Ishikawa (cell line): ENCODE measurements around the gene UNC45A.

Experiments used
- CEBPB ChIP-seq: IDR thresholded peaks from 2 replicates; pipeline ENCODE4 v1.6.1; 2012
- CREB1 ChIP-seq: IDR thresholded peaks from 2 replicates; pipeline ENCODE4 v1.6.1; 2012; ENCODE audit warnings: low read depth
- EGR1 ChIP-seq: IDR thresholded peaks from 2 replicates; pipeline ENCODE4 v1.6.1; 2012
- EP300 ChIP-seq: IDR thresholded peaks from 2 replicates; pipeline ENCODE4 v1.6.1; 2012; ENCODE audit warnings: borderline replicate concordance
- FOXM1 ChIP-seq: IDR thresholded peaks from 2 replicates; pipeline ENCODE4 v1.6.1; 2012; ENCODE audit warnings: low read depth, borderline replicate concordance
- MAX ChIP-seq: IDR thresholded peaks from 2 replicates; pipeline ENCODE4 v1.6.1; 2012
- NFIC ChIP-seq: IDR thresholded peaks from 2 replicates; pipeline ENCODE4 v1.6.1; 2012
- RAD21 ChIP-seq: IDR thresholded peaks from 2 replicates; pipeline ENCODE4 v1.6.1; 2012; ENCODE audit warnings: low read depth
- REST ChIP-seq: IDR thresholded peaks from 2 replicates; pipeline ENCODE4 v1.6.1; 2012; ENCODE audit warnings: low read depth, mild to moderate bottlenecking
- TAF1 ChIP-seq: IDR thresholded peaks from 2 replicates; pipeline ENCODE4 v1.6.1; 2012; ENCODE audit warnings: low read depth, mild to moderate bottlenecking
- TCF12 ChIP-seq: IDR thresholded peaks from 2 replicates; pipeline ENCODE4 v1.6.1; 2012; ENCODE audit warnings: low read depth
- TEAD4 ChIP-seq: IDR thresholded peaks from 2 replicates; pipeline ENCODE4 v1.6.1; 2012
- USF1 ChIP-seq: IDR thresholded peaks from 2 replicates; pipeline ENCODE4 v1.6.1; 2012
- YY1 ChIP-seq: IDR thresholded peaks from 2 replicates; pipeline ENCODE4 v1.6.1; 2012; ENCODE audit warnings: low read depth
- ZBTB7A ChIP-seq: IDR thresholded peaks from 2 replicates; pipeline ENCODE4 v1.6.1; 2012; ENCODE audit warnings: low read depth

UNC45A gene

GRCh38 chr15:90889313-90889730 is 45.8 kb upstream of the UNC45A start:
- TF ChIP-seq TCF12 (no peak), EP300 (no peak), REST (no peak), RAD21 (no peak), YY1 (no peak), NFIC (no peak), EGR1 (no peak), CREB1 (no peak), MAX (no peak), USF1 (no peak), ZBTB7A (no peak), TAF1 (no peak), FOXM1 (no peak), TEAD4 (no peak), CEBPB (no peak)

GRCh38 chr15:90889736-90890456 is 45.2 kb upstream of the UNC45A start:
- TF ChIP-seq YY1: no peak
- no peak for TF ChIP-seq TCF12
- no peak for TF ChIP-seq FOXM1

- TF ChIP-seq TCF12: no peak
- TF ChIP-seq RAD21: no peak
- no peak for TF ChIP-seq MAX
- no peak for TF ChIP-seq NFIC
- no peak for TF ChIP-seq EP300
- no peak for TF ChIP-seq CEBPB
- no peak for TF ChIP-seq TEAD4
These were observed 44.2 kb upstream of the UNC45A start for GRCh38 chr15:90890839-90891238.

GRCh38 chr15:90891346-90891949 is 43.6 kb upstream of the UNC45A start:
- TF ChIP-seq YY1: no peak
- TF ChIP-seq RAD21: no peak
- TF ChIP-seq TCF12: no peak

GRCh38 chr15:90892023-90892422 is 43.1 kb upstream of the UNC45A start:
- no peak for TF ChIP-seq FOXM1

- TF ChIP-seq CEBPB: no peak
- no peak for TF ChIP-seq CREB1
- no peak for TF ChIP-seq TEAD4
- TF ChIP-seq MAX: no peak
- no peak for TF ChIP-seq YY1
- no peak for TF ChIP-seq USF1
- no peak for TF ChIP-seq EGR1
- no peak for TF ChIP-seq EP300
- no peak for TF ChIP-seq TAF1
- no peak for TF ChIP-seq FOXM1
- TF ChIP-seq TCF12: no peak
- TF ChIP-seq ZBTB7A: no peak
- no peak for TF ChIP-seq REST
- no peak for TF ChIP-seq RAD21
- TF ChIP-seq NFIC: no peak
These were observed 42.4 kb upstream of the UNC45A start for GRCh38 chr15:90892498-90893174.
